ENCODE data around the gene EIF4A3.

EIF4A3 gene

DNA sequence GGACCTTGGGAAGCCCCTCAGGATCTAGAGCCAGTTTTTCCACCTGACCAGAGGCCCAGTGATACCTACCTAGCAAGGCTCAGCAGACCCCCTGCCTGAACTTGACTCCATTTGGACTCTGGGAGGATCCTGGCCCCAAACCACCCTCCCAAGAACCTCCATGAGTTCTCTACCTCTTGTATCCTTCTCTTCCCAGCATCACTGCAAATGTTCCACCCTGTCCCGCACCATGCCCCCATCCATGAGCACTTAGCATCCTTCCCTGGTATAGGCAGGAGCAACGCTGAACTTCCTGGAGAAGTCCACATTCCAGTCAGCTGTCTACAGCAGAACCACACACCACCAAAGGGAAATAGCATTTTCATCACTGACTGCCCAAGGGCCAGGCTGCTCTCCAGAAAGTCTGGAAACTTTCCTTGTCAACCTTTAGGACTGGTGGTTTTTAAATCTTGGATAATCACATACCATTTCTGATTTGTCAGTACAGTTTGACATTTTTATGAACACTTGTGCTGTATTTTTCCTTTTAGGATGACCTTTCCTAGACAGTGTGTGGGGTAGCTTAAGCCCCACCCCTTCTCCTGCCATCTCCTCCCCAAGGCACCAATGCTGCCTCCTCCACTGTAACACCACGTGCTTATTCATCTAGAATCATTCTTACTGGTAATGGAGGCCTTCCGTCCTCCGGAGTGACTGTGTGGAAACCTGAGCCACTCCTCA is 13.9 kb downstream of the EIF4A3 start:
- DNase-seq: no peak

DNA sequence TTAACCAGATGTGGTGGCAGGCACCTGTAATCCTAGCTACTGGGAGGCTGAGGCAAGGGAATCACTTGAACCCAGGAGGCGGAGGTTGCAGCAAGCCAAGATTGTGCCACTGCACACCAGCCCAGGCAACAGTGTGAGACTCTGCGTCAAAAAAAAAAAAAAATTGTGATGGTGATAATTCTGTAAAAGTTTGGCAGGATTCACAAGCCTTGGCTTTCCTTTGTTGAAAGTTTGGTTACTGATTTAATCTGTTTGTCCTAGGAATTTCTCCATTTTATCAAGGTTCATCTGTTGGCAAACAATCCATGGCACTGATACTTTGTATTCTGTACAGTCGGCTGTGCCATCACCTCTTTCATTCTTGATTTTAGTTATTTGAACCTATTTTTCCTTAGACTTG is 15.9 kb downstream of the EIF4A3 start:
- no peak for DNase-seq

DNA sequence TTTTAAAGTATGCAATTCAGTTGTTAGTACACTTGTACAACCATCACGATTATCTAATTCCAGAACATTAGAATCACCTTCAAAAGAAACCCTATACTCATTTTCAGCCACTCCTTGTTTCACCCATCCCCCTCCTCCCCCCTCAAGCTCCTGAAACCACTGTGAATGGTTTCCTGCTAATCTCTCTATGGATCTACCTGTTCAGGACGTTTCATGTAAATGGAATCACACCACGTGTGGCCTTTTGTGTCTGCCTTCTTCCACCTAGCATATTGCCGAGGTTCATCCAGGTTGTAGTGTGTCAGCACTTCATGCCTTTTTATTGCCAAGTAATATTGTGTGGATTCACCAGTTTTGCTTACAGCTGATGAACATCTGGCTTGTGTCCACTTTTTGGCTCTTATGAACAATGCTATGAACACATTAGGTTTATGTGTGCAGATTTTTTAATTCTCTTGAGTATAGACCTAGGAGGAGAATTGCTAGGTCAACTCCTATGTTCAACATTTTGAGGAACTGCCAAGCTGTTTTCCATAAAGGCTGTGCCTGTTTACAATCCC is 17.8 kb downstream of the EIF4A3 start:
- no peak for DNase-seq

DNA sequence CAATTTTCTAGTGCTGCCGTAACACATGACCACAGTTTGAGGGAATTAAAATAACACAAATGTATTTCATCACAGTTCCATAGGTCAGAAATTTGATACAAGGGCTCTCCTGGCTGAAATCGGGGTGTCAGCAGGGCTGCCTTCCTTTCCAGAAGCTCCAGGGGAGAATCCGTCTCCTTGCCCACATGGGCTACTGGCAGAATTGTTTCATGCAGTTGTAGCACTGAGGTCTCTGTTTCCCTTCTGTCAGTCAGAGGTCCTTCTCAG is 20.5 kb downstream of the EIF4A3 start:
- no peak for DNase-seq

DNA sequence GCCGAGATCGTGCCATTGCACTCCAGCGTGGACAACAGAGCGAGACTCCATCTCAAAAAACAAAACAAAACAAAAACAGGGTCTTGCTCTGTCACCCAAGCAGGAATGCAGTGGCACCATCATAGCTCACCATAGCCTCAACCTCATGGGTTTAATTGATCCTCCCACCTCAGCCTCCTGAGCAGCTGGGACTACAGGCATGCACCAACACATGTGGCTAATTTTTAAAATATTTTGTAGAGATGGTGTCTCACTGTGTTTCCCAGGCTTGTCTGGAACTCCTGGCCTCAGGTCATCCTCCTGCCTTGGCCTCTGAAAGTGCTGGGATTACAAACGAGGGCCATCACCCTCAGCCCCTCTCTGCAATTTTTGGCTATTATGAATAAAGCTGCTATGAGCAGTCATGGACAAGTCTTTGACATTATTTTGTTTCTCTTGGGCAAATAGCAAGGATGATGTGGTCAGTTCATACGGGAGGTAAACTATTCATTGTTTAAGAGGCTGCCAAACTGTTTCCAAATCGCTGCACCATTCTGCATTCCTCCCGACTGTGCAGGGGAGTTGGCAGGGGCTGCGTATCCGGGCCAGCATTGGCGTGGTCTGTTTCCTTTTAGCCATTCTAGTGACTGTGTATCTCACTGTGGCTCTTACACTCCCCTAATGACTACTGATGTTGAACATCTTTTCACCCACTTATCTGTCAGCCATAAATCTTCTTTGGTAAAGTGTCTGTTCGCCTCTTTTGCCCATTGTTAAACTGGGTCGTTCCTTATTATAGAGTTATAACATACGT is 21.1 kb downstream of the EIF4A3 start:
- no peak for DNase-seq

DNA sequence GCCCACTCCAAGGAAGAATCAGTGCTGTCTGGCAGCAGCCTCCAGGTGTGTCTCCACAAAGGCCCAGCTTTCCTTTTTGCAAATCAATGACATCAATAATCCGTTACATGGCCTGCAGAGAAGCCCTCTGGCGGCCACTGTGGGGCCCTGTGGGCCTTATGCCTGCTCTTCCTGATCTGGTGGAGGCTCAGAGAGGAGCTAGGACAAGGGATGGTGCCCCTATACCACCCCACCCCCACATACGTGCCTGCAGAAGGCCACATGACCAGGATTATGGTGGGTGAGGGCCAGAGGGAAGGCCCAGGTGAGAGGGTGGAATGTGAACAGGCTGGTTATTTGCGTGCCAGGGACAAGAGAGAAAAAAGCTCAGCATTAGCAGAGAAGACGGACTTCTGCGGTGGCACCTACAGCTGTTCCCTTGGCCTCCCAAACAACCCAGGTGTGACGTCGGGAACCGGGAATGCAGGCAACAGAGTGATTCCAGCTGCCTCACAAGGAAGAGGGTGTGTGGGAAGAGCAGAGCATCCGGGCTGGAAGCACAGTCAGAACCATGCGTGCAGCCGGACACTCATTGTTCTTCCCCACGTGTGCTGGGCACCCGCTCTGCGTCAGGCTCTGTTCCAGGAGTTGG is 22.5 kb downstream of the EIF4A3 start:
- DNase-seq: no peak

DNA sequence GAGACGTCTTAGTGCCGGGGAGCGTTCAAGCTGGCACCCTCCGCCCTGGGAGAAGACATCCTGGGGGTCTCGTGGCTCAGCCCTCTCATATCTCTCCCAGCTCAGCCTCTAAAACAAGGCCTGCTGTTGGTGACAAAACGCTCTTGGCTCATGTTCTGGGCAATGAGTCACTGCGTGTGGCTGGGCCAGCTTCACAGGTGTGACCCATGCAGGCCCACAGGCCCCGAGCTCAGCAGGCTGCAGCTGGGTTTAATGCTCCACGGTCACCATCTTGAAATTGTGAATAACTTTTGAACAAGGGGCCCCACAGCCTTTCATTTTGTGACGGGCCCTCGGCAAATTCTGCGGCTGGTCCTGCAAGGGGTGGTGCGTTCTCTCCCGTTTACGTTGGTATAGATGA is 23.1 kb downstream of the EIF4A3 start:
- DNase-seq: no peak

DNA sequence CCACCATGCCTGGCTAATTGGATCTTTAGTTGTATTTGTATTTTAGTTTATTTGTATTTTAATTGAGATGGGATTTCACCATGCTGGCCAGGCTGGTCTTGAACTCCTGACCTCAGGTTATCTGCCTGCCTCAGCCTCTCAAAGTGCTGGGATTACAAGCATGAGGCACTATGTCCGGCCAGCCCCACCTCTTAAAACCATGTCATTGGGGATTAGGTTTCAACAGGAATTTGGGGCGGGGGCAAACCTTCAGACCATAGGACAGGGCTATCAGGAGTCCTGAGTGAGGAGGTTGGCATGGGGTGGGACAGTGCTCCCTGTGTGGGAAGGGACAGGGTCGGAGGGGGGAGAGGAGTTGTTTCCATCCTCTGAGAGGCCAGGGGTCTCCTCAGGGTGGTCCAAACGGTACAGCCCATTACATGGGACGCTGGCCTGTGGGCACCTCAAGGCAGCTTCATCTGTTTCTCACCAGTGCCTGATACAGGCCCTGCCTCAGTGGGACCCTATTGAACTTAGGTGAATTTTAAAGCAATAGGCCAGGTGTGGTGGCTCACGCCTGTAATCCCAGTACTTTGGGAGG is 23.9 kb downstream of the EIF4A3 start:
- DNase-seq: no peak

DNA sequence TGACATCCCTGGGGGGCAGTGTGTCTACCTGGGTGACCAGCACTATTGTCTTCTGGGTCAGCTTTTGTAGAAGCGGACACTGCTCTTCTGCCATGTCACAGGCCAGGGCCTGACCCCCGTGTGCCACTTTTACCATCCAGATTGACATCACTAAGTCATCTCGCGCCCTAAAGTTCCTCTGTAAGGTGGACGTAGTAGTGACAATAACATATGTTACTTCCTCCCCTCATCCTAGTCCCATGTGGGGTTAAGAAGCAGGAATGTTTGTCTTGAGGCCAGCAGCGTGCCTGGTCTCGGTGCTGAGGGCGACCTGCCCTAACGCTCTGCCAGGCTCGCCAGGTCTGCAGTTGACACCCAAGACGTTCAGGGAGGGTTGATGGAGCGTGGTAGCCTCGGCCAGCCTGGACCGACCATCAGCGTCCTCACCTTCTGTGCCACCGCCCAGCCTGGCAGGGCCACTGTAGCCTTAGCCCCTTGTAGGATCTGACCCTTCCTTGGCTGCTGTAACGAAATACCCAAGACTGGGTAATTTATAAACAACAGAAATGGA is 24.8 kb downstream of the EIF4A3 start:
- DNase-seq: no peak

DNA sequence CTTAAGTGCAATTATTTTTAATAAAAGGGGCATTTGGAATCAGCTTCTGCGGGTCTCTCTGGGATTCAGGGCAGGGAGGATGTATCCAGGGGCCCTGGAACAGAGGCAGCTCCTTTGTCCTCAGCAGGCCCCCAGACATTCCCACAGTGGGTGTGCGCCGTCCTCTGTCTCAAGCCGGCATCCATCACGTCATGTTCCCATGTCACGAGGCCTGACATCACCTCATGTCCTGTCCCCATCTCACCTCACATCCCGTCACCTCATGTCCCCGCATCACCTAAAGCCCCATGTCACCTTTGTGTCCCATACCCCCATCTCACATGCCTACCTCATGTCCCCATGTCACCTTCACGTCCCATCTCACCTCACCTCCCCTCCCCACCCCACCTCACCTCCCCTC is 27.1 kb downstream of the EIF4A3 start:
- no peak for DNase-seq

DNA sequence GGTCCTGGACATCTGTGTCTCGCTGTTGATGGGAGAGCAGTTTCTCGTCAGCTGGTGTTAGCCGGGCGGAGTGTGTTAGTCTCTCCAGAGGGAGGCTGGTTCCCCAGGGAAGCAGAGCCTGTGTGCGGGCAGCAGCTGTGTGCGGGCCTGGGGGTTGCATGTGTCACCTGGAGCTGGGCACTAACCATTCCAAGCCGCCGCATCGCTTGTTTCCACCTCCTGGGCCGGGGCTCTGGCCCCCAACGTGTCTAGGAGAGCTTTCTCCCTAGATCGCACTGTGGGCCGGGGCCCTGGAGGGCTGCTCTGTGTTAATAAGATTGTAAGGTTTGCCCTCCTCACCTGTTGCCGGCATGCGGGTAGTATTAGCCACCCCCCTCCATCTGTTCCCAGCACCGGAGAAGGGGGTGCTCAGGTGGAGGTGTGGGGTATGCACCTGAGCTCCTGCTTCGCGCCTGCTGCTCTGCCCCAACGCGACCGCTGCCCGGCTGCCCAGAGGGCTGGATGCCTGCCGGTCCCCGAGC is 27.6 kb downstream of the EIF4A3 start:
- DNase-seq: no peak

DNA sequence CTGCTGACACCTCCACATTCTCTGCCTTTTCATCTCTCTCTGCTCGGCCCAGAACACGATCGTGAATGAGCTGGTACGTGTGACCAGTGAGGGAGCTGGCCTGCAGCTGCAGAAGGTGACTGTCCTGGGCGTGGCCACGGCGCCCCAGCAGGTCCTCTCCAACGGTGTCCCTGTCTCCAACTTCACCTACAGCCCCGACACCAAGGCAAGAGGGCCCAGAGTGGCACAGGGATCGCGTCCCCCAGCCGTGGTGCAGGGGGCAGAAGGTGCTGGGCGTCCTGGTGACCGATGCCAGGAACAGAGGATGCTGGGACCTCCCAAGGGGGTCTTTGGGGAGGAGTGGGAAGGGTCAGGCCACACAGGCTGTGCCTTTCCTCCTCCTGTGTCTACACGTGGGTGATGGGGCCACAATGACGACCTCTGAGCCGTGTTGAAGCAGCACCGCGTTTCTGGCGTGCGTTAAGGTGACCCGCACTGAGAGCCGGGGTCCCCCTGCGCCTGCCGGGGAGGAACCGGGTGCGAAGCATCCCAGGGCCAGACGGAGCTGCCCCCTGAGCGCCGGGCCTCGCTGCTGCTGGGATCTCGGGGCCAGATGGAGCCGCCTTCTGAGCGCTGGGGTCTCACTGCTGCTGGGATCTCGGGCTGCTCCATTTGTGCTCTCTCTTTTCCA is 28.2 kb downstream of the EIF4A3 start:
- DNase-seq: no peak

DNA sequence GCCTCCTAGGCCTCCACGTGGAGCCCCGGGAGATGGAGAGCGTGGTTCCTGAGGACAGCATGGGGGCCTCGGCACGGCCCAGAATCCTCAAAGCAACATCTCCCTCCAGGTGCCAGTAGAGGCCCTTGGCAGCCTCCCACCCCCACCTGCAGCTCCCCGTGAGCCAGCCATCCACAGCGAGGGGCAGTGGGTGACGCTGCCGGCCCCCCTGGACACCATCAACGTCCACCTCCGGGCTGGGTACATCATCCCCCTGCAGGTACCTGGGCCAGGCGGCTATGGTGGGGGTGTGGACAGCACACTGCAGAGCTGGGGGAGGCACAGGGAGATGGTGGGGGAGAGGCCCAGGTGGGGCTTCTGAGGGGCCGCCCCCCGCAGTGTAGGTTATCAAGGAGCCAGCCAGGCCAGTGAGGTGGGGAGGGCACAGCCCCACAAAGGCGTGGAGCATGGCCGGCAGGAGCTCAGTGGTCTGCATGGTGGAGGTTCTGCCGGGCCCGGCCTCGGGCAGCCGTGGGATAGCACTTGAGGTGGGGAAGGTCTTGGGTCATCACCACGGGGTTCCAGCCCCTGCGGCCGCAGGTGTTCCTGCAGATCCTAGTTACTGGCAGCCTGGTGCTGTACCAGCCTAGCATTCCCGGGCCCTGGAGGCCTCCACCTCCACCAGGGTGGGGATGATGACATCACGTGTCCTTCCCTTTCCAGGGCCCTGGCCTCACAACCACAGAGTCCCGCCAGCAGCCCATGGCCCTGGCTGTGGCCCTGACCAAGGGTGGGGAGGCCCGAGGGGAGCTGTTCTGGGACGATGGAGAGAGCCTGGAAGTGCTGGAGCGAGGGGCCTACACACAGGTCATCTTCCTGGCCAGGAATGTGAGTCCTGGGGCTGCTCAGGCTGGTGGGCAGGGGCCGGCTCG is 29.2 kb downstream of the EIF4A3 start:
- no peak for DNase-seq

DNA sequence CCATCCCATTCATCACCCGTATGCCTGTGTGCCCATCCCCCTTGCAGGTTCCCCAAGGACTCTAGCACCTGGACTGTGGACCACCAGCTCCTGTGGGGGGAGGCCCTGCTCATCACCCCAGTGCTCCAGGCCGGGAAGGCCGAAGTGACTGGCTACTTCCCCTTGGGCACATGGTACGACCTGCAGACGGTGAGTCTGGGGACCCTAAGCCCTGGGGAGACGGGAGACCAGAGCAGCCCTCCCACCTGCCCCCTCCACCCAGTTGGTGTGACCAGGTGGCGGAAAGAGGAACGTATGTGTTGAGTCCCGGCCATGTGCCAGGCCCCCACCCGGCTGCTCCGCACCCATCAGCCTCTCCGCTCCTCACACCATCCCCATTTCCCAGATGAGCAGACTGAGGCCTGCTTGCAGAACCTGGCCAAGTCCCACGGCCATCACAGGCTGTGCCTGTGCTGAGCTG is 30.0 kb downstream of the EIF4A3 start:
- no peak for DNase-seq

DNA sequence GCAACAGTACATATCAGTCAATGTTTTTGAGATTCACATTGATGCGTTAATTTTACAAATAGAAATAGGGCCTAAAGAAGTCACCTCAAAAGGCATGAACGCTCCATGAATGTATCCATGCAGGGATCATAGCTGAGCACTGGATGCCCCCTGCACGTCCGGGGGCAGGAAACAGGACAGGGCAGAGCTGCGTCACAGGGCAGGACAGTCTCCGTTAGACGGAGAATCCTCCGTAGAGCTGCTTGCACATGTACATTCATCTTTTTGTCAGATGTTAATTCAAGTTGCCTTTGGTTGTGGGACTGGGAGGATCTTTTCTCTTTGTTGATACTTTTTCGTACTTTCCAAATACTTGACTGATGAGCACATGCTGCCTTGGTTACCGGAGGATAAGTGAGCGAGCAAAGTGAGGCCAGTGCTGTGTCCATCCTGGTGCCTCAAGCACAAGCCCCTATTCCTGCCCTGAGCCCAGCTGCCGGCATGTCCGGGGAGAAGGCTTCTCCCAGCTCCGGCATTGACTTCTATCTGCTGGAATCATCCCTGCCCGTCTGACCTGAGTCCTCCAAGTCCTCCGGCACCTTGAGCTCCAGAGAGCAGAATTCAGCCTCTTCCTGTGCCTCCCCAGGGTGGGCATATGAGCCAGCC is 30.5 kb downstream of the EIF4A3 start:
- DNase-seq: no peak

DNA sequence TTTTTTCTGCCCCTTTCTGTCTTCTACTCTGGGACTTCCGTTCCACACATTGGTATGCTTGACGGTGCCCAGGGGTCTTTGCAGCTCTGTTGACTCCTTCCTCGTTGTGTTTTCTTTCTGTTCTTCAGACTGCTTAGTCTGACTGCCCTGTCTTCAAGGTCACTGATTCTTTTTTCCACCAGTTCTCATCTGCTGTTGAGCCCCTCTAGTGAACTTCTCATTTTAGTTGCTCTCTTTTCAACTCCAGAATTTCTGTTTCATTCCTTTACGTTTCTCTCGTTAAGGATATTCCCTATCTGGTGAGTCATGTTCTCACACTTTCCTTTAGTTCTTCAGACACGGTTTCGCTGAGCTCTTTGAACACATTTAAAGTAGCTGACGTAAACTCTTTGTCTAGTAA is 31.8 kb downstream of the EIF4A3 start:
- DNase-seq: no peak

DNA sequence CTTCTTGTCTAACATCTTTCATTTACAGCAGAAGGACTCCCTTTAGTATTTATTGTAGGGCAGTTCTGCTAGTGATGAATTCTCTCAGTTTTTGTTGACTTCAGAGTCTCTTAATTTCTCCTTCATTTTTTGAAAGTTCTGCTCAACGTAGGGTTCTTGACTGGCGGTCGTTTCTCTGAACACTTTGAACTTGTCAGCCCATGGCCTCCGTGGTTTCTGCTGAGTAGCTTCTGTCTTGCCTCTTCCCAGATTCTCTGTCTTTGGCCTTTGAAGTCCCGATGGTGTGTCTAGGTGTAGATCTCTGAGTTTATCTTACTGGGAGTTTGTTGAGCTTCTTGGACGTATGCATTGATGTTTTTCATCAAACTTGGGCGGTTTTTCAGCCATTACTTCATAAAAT is 32.2 kb downstream of the EIF4A3 start:
- no peak for DNase-seq

DNA sequence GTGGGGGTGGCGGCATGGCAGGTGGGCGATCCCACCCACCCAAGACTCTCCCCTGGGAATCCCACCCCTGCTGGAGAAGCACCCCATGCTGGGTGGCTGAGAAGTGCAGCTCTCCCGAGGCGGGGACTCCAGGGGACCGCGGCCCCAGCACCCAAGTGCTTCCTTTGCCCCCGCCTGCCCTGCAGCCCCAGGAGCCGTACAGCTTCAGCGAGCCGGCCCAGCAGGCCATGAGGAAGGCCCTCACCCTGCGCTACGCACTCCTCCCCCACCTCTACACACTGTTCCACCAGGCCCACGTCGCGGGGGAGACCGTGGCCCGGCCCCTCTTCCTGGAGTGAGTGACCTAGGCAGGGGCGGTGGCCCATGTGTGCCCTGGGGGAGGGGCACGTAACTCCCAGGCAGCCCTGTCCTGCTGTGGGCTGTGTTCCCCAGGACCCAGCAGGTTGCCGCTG is 33.9 kb downstream of the EIF4A3 start:
- no peak for DNase-seq

DNA sequence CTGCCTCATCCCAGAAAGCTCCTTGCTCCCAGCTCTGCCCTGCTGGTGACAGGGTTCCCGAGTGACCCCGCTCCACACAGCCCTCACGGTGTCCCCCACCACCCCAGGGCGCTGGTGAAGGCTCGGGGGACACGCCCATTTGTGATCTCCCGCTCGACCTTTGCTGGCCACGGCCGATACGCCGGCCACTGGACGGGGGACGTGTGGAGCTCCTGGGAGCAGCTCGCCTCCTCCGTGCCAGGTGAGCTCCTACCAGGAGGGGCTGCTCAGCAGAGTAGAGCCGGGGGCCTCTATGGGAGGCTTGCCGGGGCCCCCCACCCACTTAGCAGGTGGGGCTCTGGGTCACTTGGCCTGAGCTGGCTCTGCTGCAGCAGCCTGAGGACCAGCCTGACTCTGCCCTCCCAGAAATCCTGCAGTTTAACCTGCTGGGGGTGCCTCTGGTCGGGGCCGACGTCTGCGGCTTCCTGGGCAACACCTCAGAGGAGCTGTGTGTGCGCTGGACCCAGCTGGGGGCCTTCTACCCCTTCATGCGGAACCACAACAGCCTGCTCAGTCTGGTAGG is 34.4 kb downstream of the EIF4A3 start:
- DNase-seq: no peak

Measured in activated CD4-positive, alpha-beta T cell treated with anti-CD3 and anti-CD28 coated beads, Interleukin-2, amount 50 U/mL, for 48 hours (primary cell).